Testis (tissue), 3 donors: ENCODE results near the gene SEMA4D. TPM values are rescaled to one million over a fixed set of nuclear protein-coding genes. Genes with fewer than 3 reads are reported as not detected.

Source experiments
- DNase-seq: peaks from one replicate; pipeline ENCODE4 v3.0.0-alpha.2; 2019
- H3K27ac ChIP-seq, 2 donors: fragments of 200-600 bp; sonication (generic); one replicate each; pipeline ENCODE4 v1.5.1; 2019
- H3K27me3 ChIP-seq: fragments of 200-600 bp; sonication (generic); one replicate; pipeline ENCODE4 v1.5.1; 2019
- H3K36me3 ChIP-seq: fragments of 200-600 bp; sonication (generic); one replicate; pipeline ENCODE4 v1.5.1; 2017; ENCODE audit warnings: low read depth; ENCODE audit errors: missing control alignments
- H3K4me1 ChIP-seq: fragments of 200-600 bp; sonication (generic); one replicate; pipeline ENCODE4 v1.5.1; 2019
- H3K4me3 ChIP-seq, 2 donors: fragments of 200-600 bp; sonication (generic); one replicate each; pipeline ENCODE4 v1.5.1; 2017 to 2019
- H3K9me3 ChIP-seq: fragments of 200-600 bp; sonication (generic); one replicate; pipeline ENCODE4 v1.5.1; 2017
- CTCF ChIP-seq, 3 experiments: fragments of 450-650 bp in 2 of 3; fragments of 200-600 bp in 1 of 3; sonication (generic) in 1 of 3; IDR thresholded peaks; one replicate each; pipeline ENCODE4 v1.5.1; 2016 to 2019; ENCODE audit warnings: antibody characterized with exemption in 3 of 3, mild to moderate bottlenecking in 2 of 3, moderate library complexity in 1 of 3
- POLR2A ChIP-seq: fragments of 450-650 bp; IDR thresholded peaks from one replicate; pipeline ENCODE4 v1.6.1; 2017; ENCODE audit warnings: antibody characterized with exemption, mild to moderate bottlenecking, moderate library complexity
- WGBS, 2 donors: methylation state at CpG; one replicate each; pipeline ENCODE4 v1.1.5; 2018; 5-methylcytosine and 5-hydroxymethylcytosine counted together
- intact Hi-C: fragments of 100-400 bp; cut with DNase I; formaldehyde crosslinking; loops from one replicate; pipeline ENCODE4 v1.15.1; 2023; ENCODE audit warnings: low total_unique reads
- polyA plus RNA-seq: library from polyadenylated mRNA; stranded (reverse); fragments of 350-450 nt; fragmentation: Illumina TruSeq; extraction: RNeasy Lipid Tissue Mini Kit (QIAGEN cat#74804); gene quantifications from one replicate; pipeline ENCODE4 v1.2.3, GENCODE V29; 2014; ENCODE audit warnings: low read depth, low replicate concordance; ENCODE audit not compliant: insufficient read depth
- total RNA-seq, 2 donors: library from RNA; depleted of rRNA; stranded (reverse); fragments of >200 nt; gene quantifications; one replicate each; pipeline ENCODE4 v1.2.3, GENCODE V29; 2016

The SEMA4D gene
- total and polyA plus RNA-seq, 3 donors from 2014 or later, result 26.2 to 53.1 (median 38.7) TPM

DNA sequence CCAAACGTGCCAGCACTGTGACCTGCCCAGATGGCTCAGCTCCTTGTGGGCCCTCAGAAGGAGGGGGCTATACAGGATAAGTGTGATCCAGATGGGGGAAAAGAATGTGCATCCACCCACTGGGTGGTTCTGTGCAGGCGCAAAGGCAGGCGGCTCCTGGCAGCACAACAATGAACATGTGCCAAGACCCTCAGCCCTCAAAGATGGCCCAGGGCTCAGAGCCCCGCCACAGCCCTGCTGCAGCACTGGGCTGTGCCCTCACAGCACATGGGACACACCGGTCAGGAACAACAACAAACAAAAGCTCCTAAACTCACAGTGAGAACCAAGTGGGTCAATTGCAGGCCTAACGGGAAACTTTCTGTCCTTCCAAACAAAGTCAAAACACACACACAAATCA, 4.7 kb downstream of the SEMA4D start:
- DNase-seq, result no peak
- TF ChIP-seq POLR2A, result no peak
- no peak for TF ChIP-seq CTCF (IDR thresholded peaks at IDR 0.05)
- Histone ChIP-seq H3K4me3 (no peak overlapping the region), H3K4me1 (peaks cover 24% of the 10 kb centered on the region), H3K36me3 (no peaks in the 10 kb centered on the region), H3K9me3 (no peaks in the 10 kb centered on the region), H3K27ac (no peak overlapping the region), H3K27me3 (no peaks in the 10 kb centered on the region)
- intact Hi-C loops, result no loop called here
- WGBS, 2 donors, result 53 to 74% methylated on average over 5 to 6 of the region's 6 CpGs

GRCh38 chr9:89492586-89492985, 5.3 kb downstream of the SEMA4D start:
- H3K4me1 ChIP-seq, result peaks cover 24% of the 10 kb centered on the region
- 93 to 94% methylated on average over 9 of the region's 9 CpGs for WGBS, 2 donors
- no peaks in the 10 kb centered on the region for H3K27me3 ChIP-seq
- intact Hi-C loops, result no loop called here
- no peaks in the 10 kb centered on the region for H3K9me3 ChIP-seq
- no peak for DNase-seq
- TF ChIP-seq CTCF (IDR thresholded peaks at IDR 0.05) (no peak), POLR2A (no peak)
- no peak overlapping the region for H3K27ac ChIP-seq
- H3K36me3 ChIP-seq, result no peaks in the 10 kb centered on the region
- H3K4me3 ChIP-seq, result no peak overlapping the region

DNA sequence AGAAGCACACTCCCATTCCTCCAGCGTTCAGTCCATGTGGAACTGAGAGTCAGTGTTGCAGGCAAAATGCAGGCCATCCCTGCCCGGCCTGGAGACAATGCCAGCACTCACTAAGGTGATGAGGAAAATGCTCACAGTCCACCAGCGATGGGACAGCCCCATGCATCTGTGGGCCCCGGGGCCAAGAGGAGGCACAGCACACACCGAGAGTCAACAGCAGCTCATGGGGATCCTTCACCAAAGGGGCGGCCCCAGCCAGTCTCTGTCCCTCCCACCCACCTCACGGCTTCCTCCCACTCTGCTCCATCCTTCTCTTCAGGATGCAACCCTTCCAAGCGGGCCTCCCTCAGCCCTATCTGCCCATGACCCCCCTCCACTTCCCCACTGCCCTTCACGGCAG, 6.2 kb downstream of the SEMA4D start:
- Histone ChIP-seq H3K4me3 (no peak overlapping the region), H3K4me1 (peaks cover 24% of the 10 kb centered on the region), H3K36me3 (no peaks in the 10 kb centered on the region), H3K27ac (no peak overlapping the region), H3K9me3 (no peaks in the 10 kb centered on the region), H3K27me3 (no peaks in the 10 kb centered on the region)
- WGBS, 2 donors, result 89 to 92% methylated on average over 9 of the region's 9 CpGs
- intact Hi-C loops, result no loop called here
- TF ChIP-seq POLR2A, result no peak
- TF ChIP-seq CTCF (IDR thresholded peaks at IDR 0.05), result no peak
- DNase-seq, result no peak

- no peaks in the 10 kb centered on the region for H3K36me3 ChIP-seq
- H3K9me3 ChIP-seq, result no peaks in the 10 kb centered on the region
- H3K4me1 ChIP-seq, result peaks cover 10% of the 10 kb centered on the region
- intact Hi-C loops, result no loop called here
- no peak overlapping the region for H3K4me3 ChIP-seq
- DNase-seq, result no peak
- TF ChIP-seq CTCF (IDR thresholded peaks at IDR 0.05) (no peak), POLR2A (no peak)
- H3K27me3 ChIP-seq, result no peaks in the 10 kb centered on the region
- 83 to 88% methylated on average over 13 of the region's 13 CpGs for WGBS, 2 donors
- no peak overlapping the region for H3K27ac ChIP-seq
Measured at GRCh38 chr9:89489548-89490530, 8.1 kb downstream of the SEMA4D start.
